IMR-90 (cell line): ENCODE results near the gene MARCKSL1. TPM values are rescaled to one million over a fixed set of nuclear protein-coding genes. Genes with fewer than 3 reads are reported as not detected.
A peak's percentile ranks its signal among the peaks of the same experiment; 100 is the strongest.

ENCODE experiments used
- ATAC-seq: fragments of 200-7000 bp; cut with Tn5 transposase; 2 replicates; pipeline ENCODE4 v1.9.1; 2020; ENCODE audit warnings: low read depth, mild to moderate bottlenecking, moderate library complexity
- BruUV-seq: library from RNA; stranded (reverse); fragments of 400-500 nt; replicated peaks from 2 replicates; lab custom pipeline; 2021; lab: Mats Ljungman, UMichigan
- CTCF ChIA-PET: fragments of 300-600 bp; formaldehyde crosslinking; extraction: SDS; loops from one replicate; lab custom pipeline; 2021; ENCODE audit warnings: antibody characterized with exemption; lab: Yijun Ruan, JAX
- POLR2A ChIA-PET: fragments of 300-600 bp; sonication (Branson Sonifier 250); formaldehyde crosslinking; loops from one replicate; lab custom pipeline; 2022; ENCODE audit warnings: antibody characterized with exemption; ENCODE audit not compliant: unreplicated experiment; lab: Charles Lee
- DNase-seq: peaks from one replicate; pipeline ENCODE4 v3.0.0; 2013
- H2AFZ ChIP-seq: replicated peaks from 2 replicates; pipeline ENCODE3; 2013; ENCODE audit warnings: low read length, mild to moderate bottlenecking; ENCODE audit not compliant: poor library complexity
- H2AK5ac ChIP-seq: 2 replicates; pipeline ENCODE4 v1.6.1; 2013; ENCODE audit warnings: low read depth, low read length, inconsistent platforms
- H2AK9ac ChIP-seq: replicated peaks from 2 replicates; pipeline ENCODE3; 2013; ENCODE audit warnings: mild to moderate bottlenecking, low read depth, low read length, moderate library complexity; ENCODE audit not compliant: poor library complexity
- H2BK120ac ChIP-seq: 2 replicates; pipeline ENCODE4 v1.6.1; 2013; ENCODE audit warnings: low read depth, low read length, inconsistent platforms
- H2BK15ac ChIP-seq: 3 replicates; pipeline ENCODE4 v1.6.1; 2013; ENCODE audit warnings: low read depth, low read length, inconsistent platforms
- H2BK20ac ChIP-seq: 2 replicates; pipeline ENCODE4 v1.6.1; 2013; ENCODE audit warnings: low read depth, mild to moderate bottlenecking, inconsistent platforms, low read length, moderate library complexity
- H2BK5ac ChIP-seq: 2 replicates; pipeline ENCODE4 v1.6.1; 2013; ENCODE audit warnings: mild to moderate bottlenecking, low read depth, low read length, inconsistent platforms; ENCODE audit not compliant: poor library complexity, severe bottlenecking
- H3K14ac ChIP-seq: replicated peaks from 2 replicates; pipeline ENCODE4 v1.6.1; 2013; ENCODE audit warnings: low read depth, low read length, inconsistent platforms
- H3K18ac ChIP-seq: 2 replicates; pipeline ENCODE4 v1.6.1; 2013; ENCODE audit warnings: low read depth, low read length, control low read depth
- H3K23ac ChIP-seq: 2 replicates; pipeline ENCODE4 v1.6.1; 2013; ENCODE audit warnings: low read depth, low read length, inconsistent platforms
- H3K27ac ChIP-seq: 2 replicates; pipeline ENCODE4 v1.5.1; 2013; ENCODE audit warnings: mild to moderate bottlenecking, control low read depth, low read length; ENCODE audit not compliant: insufficient read depth
- H3K27me3 ChIP-seq: 2 replicates; pipeline ENCODE4 v1.6.1; 2013; ENCODE audit warnings: low read length; ENCODE audit not compliant: control insufficient read depth, insufficient read depth
- H3K36me3 ChIP-seq: 2 replicates; pipeline ENCODE4 v1.6.1; 2013; ENCODE audit warnings: low read length, mixed read lengths; ENCODE audit not compliant: control insufficient read depth, insufficient read depth
- H3K4ac ChIP-seq: 2 replicates; pipeline ENCODE4 v1.6.1; 2013; ENCODE audit warnings: low read depth, low read length, inconsistent platforms
- H3K4me1 ChIP-seq: 2 replicates; pipeline ENCODE4 v1.6.1; 2013; ENCODE audit warnings: low read length, mixed read lengths; ENCODE audit not compliant: control insufficient read depth, insufficient read depth
- H3K4me2 ChIP-seq: 2 replicates; pipeline ENCODE4 v1.6.1; 2013; ENCODE audit warnings: low read depth, mild to moderate bottlenecking, control low read depth, low read length, moderate library complexity
- H3K4me3 ChIP-seq: 2 replicates; pipeline ENCODE4 v1.5.1; 2013; ENCODE audit warnings: low read depth, mild to moderate bottlenecking, control low read depth, low read length, moderate library complexity; ENCODE audit not compliant: insufficient read depth
- H3K56ac ChIP-seq: 2 replicates; pipeline ENCODE4 v1.6.1; 2013; ENCODE audit warnings: low read length, inconsistent platforms; ENCODE audit not compliant: insufficient read depth; ENCODE audit errors: extremely low read depth
- H3K79me1 ChIP-seq, 2 experiments: 2 replicates each; pipeline ENCODE4 v1.6.1; 2013; ENCODE audit warnings: low read length in 2 of 2, inconsistent platforms in 1 of 2, low read depth in 1 of 2
- H3K9ac ChIP-seq: 2 replicates; pipeline ENCODE4 v1.6.1; 2013; ENCODE audit warnings: low read depth, low read length, control low read depth
- H3K9me1 ChIP-seq: 2 replicates; pipeline ENCODE4 v1.6.1; 2013; ENCODE audit warnings: low read length, inconsistent platforms; ENCODE audit not compliant: insufficient read depth
- H3K9me3 ChIP-seq: 2 replicates; pipeline ENCODE4 v1.6.1; 2013; ENCODE audit warnings: low read length; ENCODE audit not compliant: control insufficient read depth, insufficient read depth
- H4K20me1 ChIP-seq: 2 replicates; pipeline ENCODE4 v1.6.1; 2013; ENCODE audit warnings: low read length, inconsistent platforms; ENCODE audit not compliant: insufficient read depth
- H4K5ac ChIP-seq: 2 replicates; pipeline ENCODE4 v1.6.1; 2013; ENCODE audit warnings: mild to moderate bottlenecking, low read depth, low read length, control low read depth
- H4K8ac ChIP-seq, 2 experiments: 2 replicates each; pipeline ENCODE4 v1.6.1; 2013; ENCODE audit warnings: low read depth in 2 of 2, low read length in 2 of 2, control low read depth in 1 of 2, inconsistent platforms in 1 of 2
- H4K91ac ChIP-seq: 2 replicates; pipeline ENCODE4 v1.6.1; 2013; ENCODE audit warnings: low read depth, low read length, inconsistent platforms; ENCODE audit not compliant: insufficient read depth
- BHLHE40 ChIP-seq: fragments of 150-350 bp; IDR thresholded peaks from 2 replicates; pipeline ENCODE4 v1.6.1; 2016; ENCODE audit warnings: mild to moderate bottlenecking, low read depth, low read length
- CHD1 ChIP-seq: IDR thresholded peaks from 2 replicates; pipeline ENCODE4 v1.6.1; 2012; ENCODE audit warnings: low read depth, low read length, improper control_type of control experiment
- CTCF ChIP-seq: conservative IDR thresholded peaks from 2 replicates; pipeline ENCODE4 v1.5.1; 2012; ENCODE audit warnings: mild to moderate bottlenecking, low read depth, low read length, improper control_type of control experiment
- MXI1 ChIP-seq: IDR thresholded peaks from 2 replicates; pipeline ENCODE4 v1.6.1; 2012; ENCODE audit warnings: low read depth, mild to moderate bottlenecking, low read length, moderate library complexity, borderline replicate concordance
- POLR2A ChIP-seq: IDR thresholded peaks from 2 replicates; pipeline ENCODE4 v1.6.1; 2012; ENCODE audit warnings: mild to moderate bottlenecking, low read depth, low read length
- RAD21 ChIP-seq: IDR thresholded peaks from 2 replicates; pipeline ENCODE4 v1.6.1; 2012; ENCODE audit warnings: low read length, improper control_type of control experiment
- RCOR1 ChIP-seq: IDR thresholded peaks from 2 replicates; pipeline ENCODE4 v1.6.1; 2012; ENCODE audit warnings: mild to moderate bottlenecking, low read length, improper control_type of control experiment; ENCODE audit not compliant: insufficient replicate concordance
- RFX5 ChIP-seq: IDR thresholded peaks from 2 replicates; pipeline ENCODE4 v1.8.0; 2012; ENCODE audit warnings: low read depth, mild to moderate bottlenecking, low read length, moderate library complexity
- SMC3 ChIP-seq: fragments of 150-350 bp; IDR thresholded peaks from 2 replicates; pipeline ENCODE4 v1.6.1; 2016; ENCODE audit warnings: low read depth, mild to moderate bottlenecking, antibody characterized with exemption, low read length, moderate library complexity
- WGBS, 2 experiments: methylation state at CpG; one replicate each; pipeline versions ENCODE4 v1.1.5 to v1.1.7; 2013; ENCODE audit warnings: missing lambda C conversion rate in 2 of 2; ENCODE audit not compliant: insufficient read length in 1 of 2; ENCODE audit errors: extremely low coverage in 2 of 2; 5-methylcytosine and 5-hydroxymethylcytosine counted together
- dilution Hi-C: fragments of 300-500 bp; cut with HindIII; formaldehyde crosslinking; loops from one replicate; pipeline ENCODE4 v1.14.3; 2018; ENCODE audit warnings: low sequenced_read_pairs; ENCODE audit not compliant: unreplicated experiment
- in situ Hi-C: fragments of 300-500 bp; cut with MboI; formaldehyde crosslinking; loops from 3 replicates; pipeline ENCODE4 v1.14.3; 2019; ENCODE audit warnings: low sequenced_read_pairs, inconsistent platforms, mixed read lengths
- intact Hi-C: fragments of 100-400 bp; cut with micrococcal nuclease; formaldehyde crosslinking; loops from 2 replicates; pipeline ENCODE4 v1.10.0; 2022
- polyA plus RNA-seq, 3 experiments: library from polyadenylated mRNA; depleted of rRNA; stranded (reverse); fragments of >200 nt; gene quantifications; 2 replicates each; pipeline ENCODE4 v1.2.3, GENCODE V29; 2012; ENCODE audit warnings: low replicate concordance in 1 of 3
- total RNA-seq: library from RNA; depleted of rRNA; stranded (reverse); fragments of >200 nt; gene quantifications from 2 replicates; pipeline ENCODE4 v1.2.3, GENCODE V29; 2012

The MARCKSL1 gene
- total and polyA plus RNA-seq, 2 of the 4 experiments (the other 2 are of a cell fraction): 37.5 to 218 TPM

- Histone ChIP-seq H2BK120ac (no peak overlapping the region), H3K79me1 (peaks cover 7 to 19% of the 10 kb centered on the region in 2 experiments; a peak in 3 of 4 replicates), H2AK5ac (no peak overlapping the region; the same call in 1 of the 2 replicates), H4K20me1 (peaks cover 17% of the 10 kb centered on the region), H3K9me1 (no peaks in the 10 kb centered on the region; the same call in 1 of the 2 replicates), H2BK20ac (no peak overlapping the region), H3K14ac (peak overlapping the region; percentile 58), H2BK5ac (no peak overlapping the region), H3K9ac (no peak overlapping the region), H3K23ac (no peak overlapping the region), H3K4me2 (no peak overlapping the region), H3K4ac (no peak overlapping the region), H3K4me3 (no peak overlapping the region), H3K56ac (no peak overlapping the region), H4K91ac (no peak overlapping the region), H3K18ac (no peak overlapping the region), H3K27me3 (no peaks in the 10 kb centered on the region), H3K9me3 (no peaks in the 10 kb centered on the region), H4K8ac (no peak overlapping the region), H2AK9ac (peak overlapping the region; percentile 69), H3K36me3 (peaks cover 8% of the 10 kb centered on the region), H3K4me1 (peaks cover 5% of the 10 kb centered on the region), H2AFZ (no peak overlapping the region), H2BK15ac (no peak overlapping the region), H4K5ac (no peak overlapping the region), H3K27ac (no peak overlapping the region)
- in situ Hi-C loops (no loop called here), dilution Hi-C loops (no loop called here), intact Hi-C loops (loop anchor here (5.0 kb wide), 1 partner anchor 54 kb away; the partner anchor contains the start of gene BSDC1)
- ATAC-seq (no peak), DNase-seq (no peak)
- no peak for TF ChIP-seq MXI1
- TF ChIP-seq CHD1: no peak
- TF ChIP-seq SMC3: no peak
- no peak for TF ChIP-seq RCOR1
- TF ChIP-seq CTCF: no peak
- TF ChIP-seq RAD21: no peak
- TF ChIP-seq BHLHE40: no peak
- no peak for TF ChIP-seq RFX5
- no peak for TF ChIP-seq POLR2A
- no TSS peak for BruUV-seq
- WGBS, 2 experiments: 83% methylated on average over 10 of the region's 14 CpGs; no CpG with 5 or more reads in 1 of the 2 experiments
- ChIA-PET CTCF (no interaction called here), POLR2A (no interaction called here)
These were observed 2.7 kb upstream of the MARCKSL1 start for GRCh38 chr1:32338637-32339145.
